Ecto neural progenitor cell (in vitro differentiated cells): ENCODE data around the gene RAP2C.
"Not testable (repeated sequence)": the region's sequence is repeated elsewhere in the genome, so short reads cannot be mapped to it uniquely, and the experiment has no call there.

Experiments used
- DNase-seq: peaks from one replicate; pipeline ENCODE4 v3.0.0-alpha.2; 2018; ENCODE audit warnings: low spot score

The RAP2C gene

GRCh38 chrX:132199941-132200340 is 19.3 kb downstream of the RAP2C start:
- no peak for DNase-seq

- no peak for DNase-seq
Observed at GRCh38 chrX:132193872-132194574, 25.2 kb downstream of the RAP2C start.

GRCh38 chrX:132191938-132192337 is 27.3 kb downstream of the RAP2C start:
- no peak for DNase-seq

DNA sequence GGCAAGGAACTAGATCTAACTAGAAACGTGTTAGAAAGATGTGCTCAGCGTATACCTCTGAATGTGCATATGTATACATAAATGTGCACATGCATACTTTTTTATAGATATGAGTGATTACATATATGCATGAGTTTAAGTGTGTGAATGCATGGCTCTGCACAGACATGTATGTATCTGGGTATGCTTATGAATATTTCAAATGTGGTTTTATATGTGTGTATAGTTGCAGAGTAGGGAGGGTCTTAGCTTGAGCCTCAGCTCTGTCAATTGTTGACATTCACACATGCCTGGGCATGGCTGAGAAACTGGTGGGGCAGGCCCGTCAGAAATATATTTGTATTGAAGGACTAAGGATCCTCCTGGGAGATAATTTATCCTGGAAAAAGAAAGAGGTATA is 31.1 kb downstream of the RAP2C start:
- DNase-seq = no peak

GRCh38 chrX:132187451-132187850 is 31.8 kb downstream of the RAP2C start:
- no peak for DNase-seq

- DNase-seq = no peak
Observed at GRCh38 chrX:132184871-132185270, 34.4 kb downstream of the RAP2C start.

GRCh38 chrX:132181364-132181763 is 37.9 kb downstream of the RAP2C start:
- no peak for DNase-seq

DNA sequence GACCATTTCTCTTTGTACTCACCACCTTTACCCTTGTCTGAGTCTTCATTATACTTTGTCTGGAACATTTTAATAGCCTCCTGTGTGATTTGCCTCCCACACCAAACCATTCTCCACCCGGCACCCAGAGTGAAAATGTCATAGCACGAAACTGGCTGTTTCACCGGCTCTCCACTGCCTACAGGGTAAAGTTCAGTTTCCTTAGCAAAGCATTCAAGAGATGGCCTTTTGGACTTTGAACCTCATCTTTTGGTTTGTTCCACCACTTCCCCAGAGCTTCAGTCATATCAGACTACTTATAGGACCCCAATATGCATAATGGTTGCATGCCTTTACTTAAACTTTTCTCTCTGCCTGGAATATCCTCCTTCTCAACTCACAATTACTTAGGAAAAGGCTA is 38.3 kb downstream of the RAP2C start:
- no peak for DNase-seq

- no peak for DNase-seq
Observed at GRCh38 chrX:132173647-132174046, 45.6 kb downstream of the RAP2C start.

DNA sequence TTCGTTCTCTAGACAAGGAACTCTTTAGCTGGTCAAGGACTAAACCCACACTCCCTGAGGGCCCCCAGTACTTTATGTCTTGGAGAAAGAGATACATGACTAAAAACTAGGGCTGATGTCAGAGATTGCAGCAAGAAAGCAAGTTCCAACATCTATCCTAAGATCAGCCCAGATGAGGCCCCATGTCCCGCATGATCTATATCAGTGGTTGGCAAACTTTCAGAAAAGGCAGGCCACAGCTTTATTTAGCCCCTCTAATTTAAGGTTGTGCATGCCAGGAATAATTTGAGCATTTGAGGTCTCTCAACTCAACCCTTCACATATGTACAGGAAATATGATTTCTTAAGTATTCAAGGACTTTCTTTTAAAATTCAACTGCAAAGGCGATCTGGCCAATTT is 47.4 kb downstream of the RAP2C start:
- DNase-seq = no peak

GRCh38 chrX:132171478-132171877 is 47.8 kb downstream of the RAP2C start:
- DNase-seq = no peak

GRCh38 chrX:132169554-132169953 is 49.7 kb downstream of the RAP2C start:
- DNase-seq = no peak

DNA sequence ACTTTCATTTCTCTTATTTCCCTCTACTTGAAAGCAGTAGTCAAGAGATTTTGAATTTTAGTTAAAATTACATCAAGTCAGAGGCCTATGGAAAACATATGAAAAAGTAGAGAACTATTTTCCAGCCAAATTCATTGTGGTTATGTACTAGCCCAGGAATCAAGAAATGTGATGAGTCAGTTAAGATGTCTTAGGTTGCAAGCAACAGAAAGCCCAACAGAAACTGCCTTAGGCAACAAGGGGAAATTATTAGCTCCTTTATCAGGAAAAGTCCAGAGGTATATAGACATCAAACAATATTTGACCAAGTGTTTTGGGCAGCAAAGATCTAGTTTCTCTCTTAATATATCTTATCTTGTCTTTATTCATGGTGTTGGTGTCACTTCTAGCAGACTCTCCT is 53.6 kb downstream of the RAP2C start:
- DNase-seq = no peak

DNA sequence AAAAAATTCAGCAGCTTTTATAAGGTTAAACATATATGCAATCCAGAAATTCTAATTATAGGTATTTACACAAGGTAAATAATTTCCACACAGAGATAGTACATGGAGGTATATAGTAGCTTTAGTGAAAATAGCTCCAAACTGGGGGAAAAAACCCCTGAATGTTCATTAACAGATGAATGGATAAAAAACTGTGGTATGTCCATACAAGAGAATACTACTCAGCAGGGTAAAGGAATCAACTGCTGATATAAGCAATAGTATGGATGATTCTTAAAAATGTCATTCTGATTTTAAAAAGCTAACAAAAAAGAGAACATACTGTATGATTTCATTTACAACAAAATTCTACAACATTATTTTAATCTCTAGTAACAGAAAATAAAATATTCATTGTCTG is 54.2 kb downstream of the RAP2C start:
- DNase-seq = no peak

DNA sequence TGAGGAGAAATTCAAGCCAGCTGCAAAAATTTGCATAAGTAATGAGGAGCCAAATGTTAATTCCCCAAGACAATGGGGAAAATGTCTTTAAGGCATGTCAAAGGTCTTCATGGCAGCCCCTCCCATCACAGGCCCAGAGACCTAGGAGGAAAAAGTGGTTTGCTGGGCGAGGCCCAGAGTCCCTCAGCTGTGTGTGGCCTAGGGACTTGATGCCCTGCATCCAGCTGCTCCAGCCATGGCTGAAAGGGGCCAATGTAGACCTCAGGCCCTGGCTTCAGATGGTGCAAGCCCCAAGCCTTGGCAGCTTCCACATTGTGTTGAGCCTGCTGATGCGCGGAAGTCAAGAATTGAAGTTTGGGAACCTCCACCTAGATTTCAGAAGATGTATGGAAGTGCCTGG is 56.2 kb downstream of the RAP2C start:
- DNase-seq = not testable (repeated sequence)

DNA sequence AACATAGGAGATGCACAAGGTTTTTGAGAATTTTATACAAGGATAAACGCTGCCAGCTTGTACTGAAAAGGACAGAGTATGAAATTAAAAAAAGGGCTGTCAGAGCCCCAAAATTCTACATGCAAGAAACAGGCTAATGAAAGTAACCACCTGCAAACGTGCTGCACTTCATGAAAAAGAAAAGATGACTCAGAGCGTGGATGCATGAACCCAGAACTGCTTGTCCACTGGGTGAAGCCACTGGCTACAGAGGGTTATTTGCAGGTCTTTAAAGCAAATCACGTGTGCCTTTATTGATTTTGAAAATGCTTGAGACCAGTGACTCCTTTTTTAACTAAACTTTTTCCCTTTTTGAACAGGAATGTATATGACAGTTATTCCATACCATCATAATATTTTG is 66.1 kb downstream of the RAP2C start:
- no peak for DNase-seq
